Measurements from ENCODE around the gene TTC3. TPM values are rescaled to one million over a fixed set of nuclear protein-coding genes. Genes with fewer than 3 reads are reported as not detected.

Gene TTC3
- total RNA-seq, 1 experiment from 2014 or later, result 71.5 TPM

DNA sequence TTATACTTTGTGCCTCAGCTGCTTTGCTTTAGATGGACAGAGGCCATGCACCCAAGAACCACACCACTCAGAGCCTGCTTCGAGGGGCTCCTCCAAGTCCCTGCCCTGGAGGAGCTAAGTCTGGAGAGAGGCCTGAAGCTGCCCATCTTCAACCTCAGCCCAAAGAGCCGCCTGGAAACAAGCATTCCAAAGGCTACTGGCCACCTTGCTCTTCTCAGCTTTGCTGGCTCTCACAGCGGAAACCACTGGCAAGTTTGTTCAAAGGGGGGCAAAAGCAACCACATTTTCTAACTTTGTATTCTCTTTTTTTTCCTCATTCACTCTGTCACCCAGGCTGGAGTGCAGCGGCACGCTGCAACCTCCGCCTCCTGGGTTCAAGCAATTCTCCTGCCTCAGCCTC, 170.9 kb downstream of the TTC3 start:
- Histone ChIP-seq H3K4me1 (ENCODE audit: control insufficient read depth in 1 of 2, insufficient read depth in 2 of 2, low read length in 2 of 2) (no peaks in the 10 kb centered on the region), H3K9me2 (ENCODE audit: insufficient read depth) (no peaks in the 10 kb centered on the region), H3K9ac (ENCODE audit: low read length) (no peak overlapping the region), H4K20me1 (ENCODE audit: insufficient read depth) (no peaks in the 10 kb centered on the region), H3K9me3 (ENCODE audit: control insufficient read depth in 1 of 2, insufficient read depth in 1 of 2, low read depth in 1 of 2, low read length in 2 of 2) (no peaks in the 10 kb centered on the region), H3K4me3 (replicated peaks in 1 of 2; ENCODE audit: low read depth in 1 of 2, low read length in 2 of 2) (no peak overlapping the region), H3K79me2 (ENCODE audit: insufficient read depth, low read length) (peaks cover 73% of the 10 kb centered on the region), H3K4me2 (ENCODE audit: low read length) (no peak overlapping the region), H3K27me3 (ENCODE audit: insufficient read depth, low read length) (no peaks in the 10 kb centered on the region), H3K27ac (ENCODE audit: low read depth, low read length) (no peak overlapping the region), H2AFZ (ENCODE audit: low read depth, low read length, poor library complexity, severe bottlenecking) (no peak overlapping the region), H3K36me3 (ENCODE audit: control insufficient read depth in 1 of 2, insufficient read depth in 2 of 2, low read length in 2 of 2) (no peaks in the 10 kb centered on the region; a peak in 1 of 4 replicates)
- intact Hi-C loops (cut with micrococcal nuclease), result no loop called here
- TF ChIP-seq, protein P1, sequence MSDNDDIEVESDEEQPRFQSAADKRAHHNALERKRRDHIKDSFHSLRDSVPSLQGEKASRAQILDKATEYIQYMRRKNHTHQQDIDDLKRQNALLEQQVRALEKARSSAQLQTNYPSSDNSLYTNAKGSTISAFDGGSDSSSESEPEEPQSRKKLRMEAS (IDR thresholded peaks at IDR 0.05), result no peak
- TF ChIP-seq YY1 (IDR thresholded peaks at IDR 0.05; ENCODE audit: extremely low read depth, insufficient replicate concordance, low read depth, low read length) (no peak), EZH2 (IDR thresholded peaks at IDR 0.05) (no peak), CTCF (IDR thresholded peaks at IDR 0.05 in 2 of 3, conservative IDR thresholded peaks at IDR 0.05 in 1 of 3; ENCODE audit: borderline replicate concordance in 1 of 3, insufficient read depth in 1 of 3, low read depth in 2 of 3, low read length in 2 of 3) (no peak), ATF3 (IDR thresholded peaks at IDR 0.05) (no peak), EGR1 (IDR thresholded peaks at IDR 0.05; ENCODE audit: low read depth) (no peak), ZNF274 (IDR thresholded peaks at IDR 0.05; ENCODE audit: low read depth, low read length) (no peak)
- TF ChIP-seq, protein P2, sequence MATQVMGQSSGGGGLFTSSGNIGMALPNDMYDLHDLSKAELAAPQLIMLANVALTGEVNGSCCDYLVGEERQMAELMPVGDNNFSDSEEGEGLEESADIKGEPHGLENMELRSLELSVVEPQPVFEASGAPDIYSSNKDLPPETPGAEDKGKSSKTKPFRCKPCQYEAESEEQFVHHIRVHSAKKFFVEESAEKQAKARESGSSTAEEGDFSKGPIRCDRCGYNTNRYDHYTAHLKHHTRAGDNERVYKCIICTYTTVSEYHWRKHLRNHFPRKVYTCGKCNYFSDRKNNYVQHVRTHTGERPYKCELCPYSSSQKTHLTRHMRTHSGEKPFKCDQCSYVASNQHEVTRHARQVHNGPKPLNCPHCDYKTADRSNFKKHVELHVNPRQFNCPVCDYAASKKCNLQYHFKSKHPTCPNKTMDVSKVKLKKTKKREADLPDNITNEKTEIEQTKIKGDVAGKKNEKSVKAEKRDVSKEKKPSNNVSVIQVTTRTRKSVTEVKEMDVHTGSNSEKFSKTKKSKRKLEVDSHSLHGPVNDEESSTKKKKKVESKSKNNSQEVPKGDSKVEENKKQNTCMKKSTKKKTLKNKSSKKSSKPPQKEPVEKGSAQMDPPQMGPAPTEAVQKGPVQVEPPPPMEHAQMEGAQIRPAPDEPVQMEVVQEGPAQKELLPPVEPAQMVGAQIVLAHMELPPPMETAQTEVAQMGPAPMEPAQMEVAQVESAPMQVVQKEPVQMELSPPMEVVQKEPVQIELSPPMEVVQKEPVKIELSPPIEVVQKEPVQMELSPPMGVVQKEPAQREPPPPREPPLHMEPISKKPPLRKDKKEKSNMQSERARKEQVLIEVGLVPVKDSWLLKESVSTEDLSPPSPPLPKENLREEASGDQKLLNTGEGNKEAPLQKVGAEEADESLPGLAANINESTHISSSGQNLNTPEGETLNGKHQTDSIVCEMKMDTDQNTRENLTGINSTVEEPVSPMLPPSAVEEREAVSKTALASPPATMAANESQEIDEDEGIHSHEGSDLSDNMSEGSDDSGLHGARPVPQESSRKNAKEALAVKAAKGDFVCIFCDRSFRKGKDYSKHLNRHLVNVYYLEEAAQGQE (IDR thresholded peaks at IDR 0.05; ENCODE audit: low read depth), result no peak
- ChIA-PET RAD21 (ENCODE audit: low non-redundant PET in 1 of 2, low total read pairs in 2 of 2, uncharacterized antibody in 2 of 2, unreplicated experiment in 2 of 2) (no interaction called here), POLR2A (no interaction called here), CTCF (no interaction called here)
- no peak for DNase-seq (ENCODE audit: low read depth, low spot score)
- ATAC-seq, result no peak
- no TSS peak for BruUV-seq (replicated peaks)

Data from HCT116 (cell line).